ENCODE results near the gene BCL2L13.
A peak's percentile ranks its signal among the peaks of the same experiment; 100 is the strongest.

The BCL2L13 gene

DNA sequence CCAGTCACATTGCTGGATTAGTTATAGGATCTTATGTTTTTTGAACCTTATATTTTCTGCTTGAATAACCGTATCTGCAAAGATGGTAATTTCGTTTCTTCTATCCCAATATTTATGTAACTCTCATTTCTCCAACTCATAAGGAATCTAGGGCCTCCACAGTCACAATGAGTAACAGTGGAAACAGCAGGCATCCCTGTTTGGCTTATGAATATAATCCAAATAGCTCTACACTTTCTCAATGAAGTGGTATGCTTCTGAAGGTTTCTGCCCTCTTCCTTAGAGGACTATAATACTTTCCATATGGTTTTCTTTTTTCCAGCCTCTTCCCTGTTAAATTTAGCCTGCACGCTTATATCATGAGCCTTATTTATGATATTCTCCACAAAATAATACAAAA, 26.5 kb upstream of the BCL2L13 start:
- no peak overlapping the region for H3K56ac ChIP-seq (ENCODE audit: low read length)
- no peak overlapping the region for H4K8ac ChIP-seq (ENCODE audit: low read depth, low read length)
- H3K4me1 ChIP-seq (ENCODE audit: control insufficient read depth, low read depth, low read length) = no peaks in the 10 kb centered on the region
- no peak overlapping the region for H2BK120ac ChIP-seq (ENCODE audit: low read depth, low read length)
- no peak overlapping the region for H2BK15ac ChIP-seq (replicated peaks; ENCODE audit: low read depth)
- no peak for DNase-seq
- no peak overlapping the region for H3K27ac ChIP-seq (ENCODE audit: low read depth, low read length)
- H3K4me2 ChIP-seq (ENCODE audit: low read length) = no peak overlapping the region
- H3K4me3 ChIP-seq (ENCODE audit: low read length) = no peak overlapping the region
- no peak overlapping the region for H3K18ac ChIP-seq (ENCODE audit: low read length)
- H3K9ac ChIP-seq (ENCODE audit: low read length) = no peak overlapping the region
- no peaks in the 10 kb centered on the region for H3K79me2 ChIP-seq (ENCODE audit: control insufficient read depth, insufficient read depth, low read length)
- no peak overlapping the region for H4K5ac ChIP-seq (ENCODE audit: low read length)
- H3K36me3 ChIP-seq (ENCODE audit: control insufficient read depth, insufficient read depth, low read length) = peaks cover 5% of the 10 kb centered on the region
- H3K79me1 ChIP-seq (ENCODE audit: low read length) = peaks cover 2% of the 10 kb centered on the region
- no peak overlapping the region for H2AK5ac ChIP-seq (ENCODE audit: low read length)
- no peaks in the 10 kb centered on the region for H3K27me3 ChIP-seq (ENCODE audit: insufficient read depth, low read length, poor library complexity)
- WGBS (ENCODE audit: extremely low coverage, insufficient coverage, low lambda C conversion rate) = no CpG with 5 or more reads among the region's 3 CpGs
- H3K4ac ChIP-seq (ENCODE audit: low read depth, low read length) = no peak overlapping the region
- H2BK5ac ChIP-seq (ENCODE audit: low read length) = no peak overlapping the region
- H3K23ac ChIP-seq (ENCODE audit: low read length) = no peak overlapping the region

GRCh38 chr22:17613280-17613679, 25.3 kb upstream of the BCL2L13 start:
- Histone ChIP-seq H3K27me3 (ENCODE audit: insufficient read depth, low read length, poor library complexity) (no peaks in the 10 kb centered on the region), H3K18ac (ENCODE audit: low read length) (no peak overlapping the region), H3K4me1 (ENCODE audit: control insufficient read depth, low read depth, low read length) (no peaks in the 10 kb centered on the region), H4K5ac (ENCODE audit: low read length) (no peak overlapping the region), H3K79me1 (ENCODE audit: low read length) (no peaks in the 10 kb centered on the region), H3K4me3 (ENCODE audit: low read length) (no peak overlapping the region), H2BK5ac (ENCODE audit: low read length) (no peak overlapping the region), H3K56ac (ENCODE audit: low read length) (no peak overlapping the region), H3K4ac (ENCODE audit: low read depth, low read length) (no peak overlapping the region), H2BK120ac (ENCODE audit: low read depth, low read length) (no peak overlapping the region), H3K4me2 (ENCODE audit: low read length) (no peak overlapping the region), H3K36me3 (ENCODE audit: control insufficient read depth, insufficient read depth, low read length) (peaks cover 2% of the 10 kb centered on the region), H3K23ac (ENCODE audit: low read length) (no peak overlapping the region), H3K9ac (ENCODE audit: low read length) (no peak overlapping the region), H4K8ac (ENCODE audit: low read depth, low read length) (no peak overlapping the region), H3K27ac (ENCODE audit: low read depth, low read length) (no peak overlapping the region), H2AK5ac (ENCODE audit: low read length) (no peak overlapping the region), H2BK15ac (replicated peaks; ENCODE audit: low read depth) (no peak overlapping the region), H3K79me2 (ENCODE audit: control insufficient read depth, insufficient read depth, low read length) (no peaks in the 10 kb centered on the region)
- no CpG with 5 or more reads among the region's 7 CpGs for WGBS (ENCODE audit: extremely low coverage, insufficient coverage, low lambda C conversion rate)
- no peak for DNase-seq

DNA sequence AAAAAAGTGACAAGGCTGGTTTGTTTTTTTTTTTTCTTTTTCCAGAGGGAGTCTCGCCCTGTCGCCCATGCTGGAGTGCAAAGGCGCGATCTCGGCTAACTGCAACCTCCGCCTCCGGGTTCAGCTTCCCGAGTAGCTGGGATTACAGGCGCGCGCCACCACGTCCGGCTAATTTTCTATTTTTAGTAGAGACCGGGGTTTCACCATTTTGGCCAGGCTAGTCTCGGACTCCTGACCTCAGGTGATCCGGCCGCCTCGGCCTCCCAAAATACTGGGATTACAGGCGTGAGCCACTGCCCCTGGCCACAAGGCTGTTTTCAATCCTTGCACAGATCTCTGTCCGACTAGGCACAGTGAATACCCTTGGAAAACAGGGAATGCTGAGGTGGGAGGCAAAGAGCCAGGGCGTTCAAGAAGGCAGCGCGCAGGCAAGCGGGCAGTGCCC, 10.6 kb upstream of the BCL2L13 start:
- H3K79me2 ChIP-seq (ENCODE audit: control insufficient read depth, insufficient read depth, low read length) = peaks cover 16% of the 10 kb centered on the region
- no peaks in the 10 kb centered on the region for H3K27me3 ChIP-seq (ENCODE audit: insufficient read depth, low read length, poor library complexity)
- H3K27ac ChIP-seq (ENCODE audit: low read depth, low read length) = peak overlapping the region; percentile 39
- peak overlapping the region; percentile 98 for H3K9ac ChIP-seq (ENCODE audit: low read length)
- H3K4me1 ChIP-seq (ENCODE audit: control insufficient read depth, low read depth, low read length) = no peaks in the 10 kb centered on the region
- H2BK5ac ChIP-seq (ENCODE audit: low read length) = no peak overlapping the region
- DNase-seq = peak; percentile 6
- peak overlapping the region; percentile 99 for H3K56ac ChIP-seq (ENCODE audit: low read length)
- H4K5ac ChIP-seq (ENCODE audit: low read length) = no peak overlapping the region
- peak overlapping the region; percentile 91 for H3K4me2 ChIP-seq (ENCODE audit: low read length)
- no peak overlapping the region for H2BK120ac ChIP-seq (ENCODE audit: low read depth, low read length)
- WGBS (ENCODE audit: extremely low coverage, insufficient coverage, low lambda C conversion rate) = no CpG with 5 or more reads among the region's 24 CpGs
- peak overlapping the region; percentile 98 for H3K4me3 ChIP-seq (ENCODE audit: low read length)
- H2BK15ac ChIP-seq (replicated peaks; ENCODE audit: low read depth) = no peak overlapping the region
- H3K79me1 ChIP-seq (ENCODE audit: low read length) = peaks cover 8% of the 10 kb centered on the region
- H3K4ac ChIP-seq (ENCODE audit: low read depth, low read length) = no peak overlapping the region
- H4K8ac ChIP-seq (ENCODE audit: low read depth, low read length) = no peak overlapping the region
- H3K36me3 ChIP-seq (ENCODE audit: control insufficient read depth, insufficient read depth, low read length) = no peaks in the 10 kb centered on the region
- no peak overlapping the region for H3K23ac ChIP-seq (ENCODE audit: low read length)
- no peak overlapping the region for H2AK5ac ChIP-seq (ENCODE audit: low read length)
- H3K18ac ChIP-seq (ENCODE audit: low read length) = no peak overlapping the region

GRCh38 chr22:17628406-17629172, 10.0 kb upstream of the BCL2L13 start, which contains the start of gene ATP6V1E1:
TSS of gene ATP6V1E1 (minus strand) at chr22:17628749. CDS start at chr22:17628635, 114 bp downstream.
- peak within 1 kb of the TSS; percentile 59 for H3K23ac ChIP-seq (ENCODE audit: low read length)
- no peaks in the 10 kb centered on the region for H3K27me3 ChIP-seq (ENCODE audit: insufficient read depth, low read length, poor library complexity)

GRCh38 chr22:17629173-17629489, 9.4 kb upstream of the BCL2L13 start:
- H3K79me1 ChIP-seq (ENCODE audit: low read length) = peaks cover 6% of the 10 kb centered on the region

More at GRCh38 chr22:17628406-17629172, 10.0 kb upstream of the BCL2L13 start, which contains the start of gene ATP6V1E1:
- Histone ChIP-seq H3K79me1 (ENCODE audit: low read length) (peaks cover 6% of the 10 kb centered on the region), H3K36me3 (ENCODE audit: control insufficient read depth, insufficient read depth, low read length) (no peaks in the 10 kb centered on the region), H3K9ac (ENCODE audit: low read length) (peak within 1 kb of the TSS; percentile 98), H3K56ac (ENCODE audit: low read length) (peak within 1 kb of the TSS; percentile 99), H4K8ac (ENCODE audit: low read depth, low read length) (peak within 1 kb of the TSS; percentile 86), H3K18ac (ENCODE audit: low read length) (peak within 1 kb of the TSS; percentile 40), H4K5ac (ENCODE audit: low read length) (peak within 1 kb of the TSS; percentile 68), H3K4ac (ENCODE audit: low read depth, low read length) (peak within 1 kb of the TSS; percentile 48), H2BK15ac (replicated peaks; ENCODE audit: low read depth) (no peak within 1 kb of the TSS), H3K4me1 (ENCODE audit: control insufficient read depth, low read depth, low read length) (no peaks in the 10 kb centered on the region), H3K79me2 (ENCODE audit: control insufficient read depth, insufficient read depth, low read length) (peaks cover 16% of the 10 kb centered on the region), H3K27ac (ENCODE audit: low read depth, low read length) (peak within 1 kb of the TSS; percentile 84), H3K4me2 (ENCODE audit: low read length) (peak within 1 kb of the TSS; percentile 91), H2BK5ac (ENCODE audit: low read length) (peak within 1 kb of the TSS; percentile 50), H3K4me3 (ENCODE audit: low read length) (peak within 1 kb of the TSS; percentile 98), H2AK5ac (ENCODE audit: low read length) (no peak within 1 kb of the TSS), H2BK120ac (ENCODE audit: low read depth, low read length) (no peak within 1 kb of the TSS)
- DNase-seq = peak; percentile 99
- no CpG with 5 or more reads among the region's 45 CpGs for WGBS (ENCODE audit: extremely low coverage, insufficient coverage, low lambda C conversion rate)

More at GRCh38 chr22:17629173-17629489, 9.4 kb upstream of the BCL2L13 start:
- H3K27me3 ChIP-seq (ENCODE audit: insufficient read depth, low read length, poor library complexity) = no peaks in the 10 kb centered on the region
- peak overlapping the region; percentile 96 for H3K56ac ChIP-seq (ENCODE audit: low read length)
- peak overlapping the region; percentile 84 for H3K27ac ChIP-seq (ENCODE audit: low read depth, low read length)
- no peak overlapping the region for H2BK120ac ChIP-seq (ENCODE audit: low read depth, low read length)
- no peak overlapping the region for H2BK15ac ChIP-seq (replicated peaks; ENCODE audit: low read depth)
- peaks cover 16% of the 10 kb centered on the region for H3K79me2 ChIP-seq (ENCODE audit: control insufficient read depth, insufficient read depth, low read length)
- H3K4ac ChIP-seq (ENCODE audit: low read depth, low read length) = peak overlapping the region; percentile 48
- no peak for DNase-seq
- H4K8ac ChIP-seq (ENCODE audit: low read depth, low read length) = peak overlapping the region; percentile 86
- H3K9ac ChIP-seq (ENCODE audit: low read length) = peak overlapping the region; percentile 96
- no peak overlapping the region for H2BK5ac ChIP-seq (ENCODE audit: low read length)
- H3K4me3 ChIP-seq (ENCODE audit: low read length) = peak overlapping the region; percentile 91
- no peak overlapping the region for H3K23ac ChIP-seq (ENCODE audit: low read length)
- H3K36me3 ChIP-seq (ENCODE audit: control insufficient read depth, insufficient read depth, low read length) = no peaks in the 10 kb centered on the region
- peak overlapping the region; percentile 70 for H3K4me2 ChIP-seq (ENCODE audit: low read length)
- WGBS (ENCODE audit: extremely low coverage, insufficient coverage, low lambda C conversion rate) = no CpG with 5 or more reads among the region's 1 CpG
- no peaks in the 10 kb centered on the region for H3K4me1 ChIP-seq (ENCODE audit: control insufficient read depth, low read depth, low read length)
- no peak overlapping the region for H2AK5ac ChIP-seq (ENCODE audit: low read length)
- peak overlapping the region; percentile 40 for H3K18ac ChIP-seq (ENCODE audit: low read length)
- H4K5ac ChIP-seq (ENCODE audit: low read length) = no peak overlapping the region
